Transverse colon (tissue), 4 donors: ENCODE measurements around the gene CEPT1.

Source experiments
- EP300 ChIP-seq: sonication (generic); formaldehyde crosslinking; IDR thresholded peaks from one replicate; pipeline ENCODE4 v1.6.1; 2017; ENCODE audit warnings: antibody characterized with exemption, low read depth
- POLR2A ChIP-seq: fragments of 450-650 bp; IDR thresholded peaks from one replicate; pipeline ENCODE4 v1.6.1; 2016; ENCODE audit warnings: antibody characterized with exemption, mild to moderate bottlenecking, moderate library complexity
- POLR2AphosphoS5 ChIP-seq, 3 donors: sonication (generic); formaldehyde crosslinking; IDR thresholded peaks; one replicate each; pipeline ENCODE4 v1.6.1; 2016; ENCODE audit warnings: antibody characterized with exemption in 3 of 3
- TF ChIP-seq, protein P1 (sequence below), 5 experiments: fragments of 200-600 bp in 3 of 5; fragments of 450-650 bp in 2 of 5; sonication (generic) in 3 of 5; IDR thresholded peaks; 1 replicate in 2 of 5; 2 replicates in 3 of 5; pipeline ENCODE4 v1.5.1; 2016 to 2017; ENCODE audit warnings: antibody characterized with exemption in 5 of 5, inconsistent platforms in 3 of 5, mild to moderate bottlenecking in 2 of 5, moderate library complexity in 1 of 5

DNA sequence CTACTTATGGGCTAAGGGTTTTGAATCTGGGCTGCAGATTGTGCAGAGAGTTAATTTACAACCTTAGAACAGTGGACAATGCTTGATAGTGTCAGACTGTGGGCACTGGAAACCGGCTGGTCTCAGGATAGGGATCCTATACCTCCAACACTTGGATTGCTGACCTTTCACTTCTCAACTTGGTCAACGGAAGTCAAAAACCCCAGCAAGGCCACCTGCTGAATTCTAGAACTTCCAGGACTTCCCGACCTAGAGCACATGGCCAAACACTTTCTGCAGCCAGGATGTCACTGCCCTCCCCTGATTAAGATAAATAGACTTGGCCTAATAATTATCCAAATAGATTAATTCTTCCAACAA, 60.8 kb downstream of the CEPT1 start:
- TF ChIP-seq, protein P1, sequence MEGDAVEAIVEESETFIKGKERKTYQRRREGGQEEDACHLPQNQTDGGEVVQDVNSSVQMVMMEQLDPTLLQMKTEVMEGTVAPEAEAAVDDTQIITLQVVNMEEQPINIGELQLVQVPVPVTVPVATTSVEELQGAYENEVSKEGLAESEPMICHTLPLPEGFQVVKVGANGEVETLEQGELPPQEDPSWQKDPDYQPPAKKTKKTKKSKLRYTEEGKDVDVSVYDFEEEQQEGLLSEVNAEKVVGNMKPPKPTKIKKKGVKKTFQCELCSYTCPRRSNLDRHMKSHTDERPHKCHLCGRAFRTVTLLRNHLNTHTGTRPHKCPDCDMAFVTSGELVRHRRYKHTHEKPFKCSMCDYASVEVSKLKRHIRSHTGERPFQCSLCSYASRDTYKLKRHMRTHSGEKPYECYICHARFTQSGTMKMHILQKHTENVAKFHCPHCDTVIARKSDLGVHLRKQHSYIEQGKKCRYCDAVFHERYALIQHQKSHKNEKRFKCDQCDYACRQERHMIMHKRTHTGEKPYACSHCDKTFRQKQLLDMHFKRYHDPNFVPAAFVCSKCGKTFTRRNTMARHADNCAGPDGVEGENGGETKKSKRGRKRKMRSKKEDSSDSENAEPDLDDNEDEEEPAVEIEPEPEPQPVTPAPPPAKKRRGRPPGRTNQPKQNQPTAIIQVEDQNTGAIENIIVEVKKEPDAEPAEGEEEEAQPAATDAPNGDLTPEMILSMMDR (IDR thresholded peaks at IDR 0.05): no peak
- TF ChIP-seq POLR2A: no peak
- TF ChIP-seq POLR2AphosphoS5 (IDR thresholded peaks at IDR 0.05): no peak
- no peak for TF ChIP-seq EP300
